KMS-11 (cell line): ENCODE results near the gene TMEM131L.

Source experiments
- H2AFZ ChIP-seq: fragments of 200-600 bp; sonication (generic); 2 replicates; pipeline ENCODE4 v1.6.1; 2016; ENCODE audit warnings: antibody characterized with exemption, mixed run types, low read depth
- H3K27ac ChIP-seq: fragments of 200-600 bp; sonication (generic); 2 replicates; pipeline ENCODE4 v1.6.1; 2016; ENCODE audit warnings: mild to moderate bottlenecking, mixed run types
- H3K27me3 ChIP-seq: fragments of 200-600 bp; sonication (generic); 2 replicates; pipeline ENCODE4 v1.6.1; 2017; ENCODE audit warnings: mild to moderate bottlenecking, low read depth, mixed run types, moderate library complexity; ENCODE audit not compliant: insufficient read depth
- H3K36me3 ChIP-seq: fragments of 200-600 bp; sonication (generic); 2 replicates; pipeline ENCODE4 v1.6.1; 2017; ENCODE audit warnings: mild to moderate bottlenecking, mixed run types; ENCODE audit not compliant: insufficient read depth
- H3K4me1 ChIP-seq: fragments of 200-600 bp; sonication (generic); 2 replicates; pipeline ENCODE4 v1.6.1; 2016; ENCODE audit warnings: mild to moderate bottlenecking, low read depth, mixed run types; ENCODE audit not compliant: poor library complexity, severe bottlenecking
- H3K4me2 ChIP-seq: fragments of 200-600 bp; sonication (generic); 2 replicates; pipeline ENCODE4 v1.7.0; 2016; ENCODE audit warnings: mild to moderate bottlenecking, mixed run types
- H3K4me3 ChIP-seq: fragments of 200-600 bp; sonication (generic); IDR thresholded peaks from 2 replicates; pipeline ENCODE4 v1.6.1; 2017; ENCODE audit warnings: low read depth, low read length, mixed read lengths; ENCODE audit not compliant: insufficient read depth
- H3K79me2 ChIP-seq: fragments of 200-600 bp; sonication (generic); 2 replicates; pipeline ENCODE4 v1.6.1; 2016; ENCODE audit warnings: low read depth, mixed run types; ENCODE audit not compliant: insufficient read depth
- H3K9ac ChIP-seq: fragments of 200-600 bp; sonication (generic); 2 replicates; pipeline ENCODE4 v1.6.1; 2016; ENCODE audit warnings: mild to moderate bottlenecking, mixed run types
- H4K20me1 ChIP-seq: fragments of 200-600 bp; sonication (generic); 2 replicates; pipeline ENCODE4 v1.6.1; 2016; ENCODE audit warnings: mild to moderate bottlenecking, mixed run types; ENCODE audit not compliant: insufficient read depth
- TF ChIP-seq, protein P1 (sequence below): fragments of 200-600 bp; sonication (generic); conservative IDR thresholded peaks from 2 replicates; pipeline ENCODE4 v1.6.1; 2017; ENCODE audit warnings: low read depth, mild to moderate bottlenecking, antibody characterized with exemption, low read length, moderate library complexity, mixed read lengths

TMEM131L gene

GRCh38 chr4:153485860-153486259, 19.7 kb downstream of the TMEM131L start:
- Histone ChIP-seq H3K9ac (no peak overlapping the region), H3K27ac (no peak overlapping the region), H3K4me3 (no peak overlapping the region), H2AFZ (no peak overlapping the region), H3K79me2 (no peaks in the 10 kb centered on the region), H3K27me3 (no peaks in the 10 kb centered on the region), H3K4me1 (peaks cover 38% of the 10 kb centered on the region), H4K20me1 (no peaks in the 10 kb centered on the region), H3K4me2 (no peak overlapping the region), H3K36me3 (no peaks in the 10 kb centered on the region)
- TF ChIP-seq, protein P1, sequence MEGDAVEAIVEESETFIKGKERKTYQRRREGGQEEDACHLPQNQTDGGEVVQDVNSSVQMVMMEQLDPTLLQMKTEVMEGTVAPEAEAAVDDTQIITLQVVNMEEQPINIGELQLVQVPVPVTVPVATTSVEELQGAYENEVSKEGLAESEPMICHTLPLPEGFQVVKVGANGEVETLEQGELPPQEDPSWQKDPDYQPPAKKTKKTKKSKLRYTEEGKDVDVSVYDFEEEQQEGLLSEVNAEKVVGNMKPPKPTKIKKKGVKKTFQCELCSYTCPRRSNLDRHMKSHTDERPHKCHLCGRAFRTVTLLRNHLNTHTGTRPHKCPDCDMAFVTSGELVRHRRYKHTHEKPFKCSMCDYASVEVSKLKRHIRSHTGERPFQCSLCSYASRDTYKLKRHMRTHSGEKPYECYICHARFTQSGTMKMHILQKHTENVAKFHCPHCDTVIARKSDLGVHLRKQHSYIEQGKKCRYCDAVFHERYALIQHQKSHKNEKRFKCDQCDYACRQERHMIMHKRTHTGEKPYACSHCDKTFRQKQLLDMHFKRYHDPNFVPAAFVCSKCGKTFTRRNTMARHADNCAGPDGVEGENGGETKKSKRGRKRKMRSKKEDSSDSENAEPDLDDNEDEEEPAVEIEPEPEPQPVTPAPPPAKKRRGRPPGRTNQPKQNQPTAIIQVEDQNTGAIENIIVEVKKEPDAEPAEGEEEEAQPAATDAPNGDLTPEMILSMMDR = no peak

GRCh38 chr4:153486281-153487151, 20.4 kb downstream of the TMEM131L start:
- H3K9ac ChIP-seq = no peak overlapping the region
- TF ChIP-seq, protein P1 = no peak
- no peaks in the 10 kb centered on the region for H4K20me1 ChIP-seq
- H3K79me2 ChIP-seq = no peaks in the 10 kb centered on the region
- peaks cover 38% of the 10 kb centered on the region for H3K4me1 ChIP-seq
- H3K27me3 ChIP-seq = no peaks in the 10 kb centered on the region
- H3K36me3 ChIP-seq = no peaks in the 10 kb centered on the region
- H2AFZ ChIP-seq = no peak overlapping the region
- H3K27ac ChIP-seq = no peak overlapping the region
- no peak overlapping the region for H3K4me3 ChIP-seq
- no peak overlapping the region for H3K4me2 ChIP-seq

GRCh38 chr4:153488006-153488891, 22.1 kb downstream of the TMEM131L start:
- no peak overlapping the region for H3K4me3 ChIP-seq
- H3K9ac ChIP-seq = peak overlapping the region; percentile 41; the same call in 1 of the 2 replicates
- 0 out of 2 replicates have a peak, but pooled peaks cover 5% of the 10 kb centered on the region for H3K79me2 ChIP-seq
- peak overlapping the region; percentile 64 for H3K4me2 ChIP-seq
- no peaks in the 10 kb centered on the region for H3K27me3 ChIP-seq
- peak overlapping the region; percentile 52 for H3K27ac ChIP-seq
- H3K4me1 ChIP-seq = peaks cover 38% of the 10 kb centered on the region
- TF ChIP-seq, protein P1 = no peak
- H2AFZ ChIP-seq = peak overlapping the region; percentile 39; the same call in 1 of the 2 replicates
- no peaks in the 10 kb centered on the region for H4K20me1 ChIP-seq
- no peaks in the 10 kb centered on the region for H3K36me3 ChIP-seq

DNA sequence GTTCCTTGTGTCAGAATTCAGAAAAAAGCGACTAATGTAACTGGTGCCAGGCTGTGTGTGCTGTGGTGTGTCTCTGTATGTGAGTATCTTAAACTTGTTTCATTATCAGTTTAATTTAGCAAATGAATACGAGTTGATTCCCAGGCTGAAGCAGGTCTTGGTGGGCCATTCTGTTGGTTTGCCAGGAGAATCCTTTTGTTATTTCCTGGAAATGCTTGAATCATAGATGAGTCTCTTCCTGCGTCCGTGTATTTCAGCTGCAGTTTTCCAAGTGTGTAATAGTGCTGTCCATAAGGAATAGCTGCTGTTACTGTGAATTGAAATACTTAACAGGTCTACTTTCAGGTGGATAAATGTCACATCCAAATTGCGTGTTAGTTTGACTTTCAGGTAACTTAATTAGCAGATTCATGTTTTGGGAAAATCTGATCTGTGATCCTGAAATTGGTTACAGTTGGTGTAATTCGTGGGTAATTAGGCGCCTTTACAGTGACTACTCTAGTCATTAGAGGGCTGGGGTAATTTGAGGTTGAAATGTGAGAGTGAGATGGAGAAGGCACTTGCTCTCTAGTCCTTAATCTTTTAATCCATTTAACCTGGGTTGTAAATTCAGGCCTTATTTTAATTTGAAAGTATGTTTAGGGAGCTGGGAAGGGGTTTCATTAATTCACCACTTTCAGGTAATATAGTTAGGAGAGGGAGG, 23.8 kb downstream of the TMEM131L start:
- peaks cover 38% of the 10 kb centered on the region for H3K4me1 ChIP-seq
- no peaks in the 10 kb centered on the region for H4K20me1 ChIP-seq
- H2AFZ ChIP-seq = no peak overlapping the region
- no peak overlapping the region for H3K9ac ChIP-seq
- no peak overlapping the region for H3K4me2 ChIP-seq
- no peak overlapping the region for H3K4me3 ChIP-seq
- TF ChIP-seq, protein P1 = no peak
- H3K36me3 ChIP-seq = no peaks in the 10 kb centered on the region
- H3K79me2 ChIP-seq = 0 out of 2 replicates have a peak, but pooled peaks cover 5% of the 10 kb centered on the region
- no peaks in the 10 kb centered on the region for H3K27me3 ChIP-seq
- H3K27ac ChIP-seq = no peak overlapping the region
